Smooth muscle cell of the pulmonary artery (primary cell): ENCODE data around the gene SBSN. TPM values are rescaled to one million over a fixed set of nuclear protein-coding genes. Genes with fewer than 3 reads are reported as not detected.

Source experiments
- total RNA-seq: library from RNA; depleted of rRNA; stranded (reverse); fragments of >200 nt; gene quantifications from 2 replicates; pipeline ENCODE4 v1.2.3, GENCODE V29; 2014

The SBSN gene, protein sequence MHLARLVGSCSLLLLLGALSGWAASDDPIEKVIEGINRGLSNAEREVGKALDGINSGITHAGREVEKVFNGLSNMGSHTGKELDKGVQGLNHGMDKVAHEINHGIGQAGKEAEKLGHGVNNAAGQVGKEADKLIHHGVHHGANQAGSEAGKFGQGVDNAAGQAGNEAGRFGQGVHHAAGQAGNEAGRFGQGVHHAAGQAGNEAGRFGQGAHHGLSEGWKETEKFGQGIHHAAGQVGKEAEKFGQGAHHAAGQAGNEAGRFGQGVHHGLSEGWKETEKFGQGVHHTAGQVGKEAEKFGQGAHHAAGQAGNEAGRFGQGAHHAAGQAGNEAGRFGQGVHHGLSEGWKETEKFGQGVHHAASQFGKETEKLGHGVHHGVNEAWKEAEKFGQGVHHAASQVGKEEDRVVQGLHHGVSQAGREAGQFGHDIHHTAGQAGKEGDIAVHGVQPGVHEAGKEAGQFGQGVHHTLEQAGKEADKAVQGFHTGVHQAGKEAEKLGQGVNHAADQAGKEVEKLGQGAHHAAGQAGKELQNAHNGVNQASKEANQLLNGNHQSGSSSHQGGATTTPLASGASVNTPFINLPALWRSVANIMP
- total RNA-seq, result 4.5 and 6.7 TPM in 2 replicates

DNA sequence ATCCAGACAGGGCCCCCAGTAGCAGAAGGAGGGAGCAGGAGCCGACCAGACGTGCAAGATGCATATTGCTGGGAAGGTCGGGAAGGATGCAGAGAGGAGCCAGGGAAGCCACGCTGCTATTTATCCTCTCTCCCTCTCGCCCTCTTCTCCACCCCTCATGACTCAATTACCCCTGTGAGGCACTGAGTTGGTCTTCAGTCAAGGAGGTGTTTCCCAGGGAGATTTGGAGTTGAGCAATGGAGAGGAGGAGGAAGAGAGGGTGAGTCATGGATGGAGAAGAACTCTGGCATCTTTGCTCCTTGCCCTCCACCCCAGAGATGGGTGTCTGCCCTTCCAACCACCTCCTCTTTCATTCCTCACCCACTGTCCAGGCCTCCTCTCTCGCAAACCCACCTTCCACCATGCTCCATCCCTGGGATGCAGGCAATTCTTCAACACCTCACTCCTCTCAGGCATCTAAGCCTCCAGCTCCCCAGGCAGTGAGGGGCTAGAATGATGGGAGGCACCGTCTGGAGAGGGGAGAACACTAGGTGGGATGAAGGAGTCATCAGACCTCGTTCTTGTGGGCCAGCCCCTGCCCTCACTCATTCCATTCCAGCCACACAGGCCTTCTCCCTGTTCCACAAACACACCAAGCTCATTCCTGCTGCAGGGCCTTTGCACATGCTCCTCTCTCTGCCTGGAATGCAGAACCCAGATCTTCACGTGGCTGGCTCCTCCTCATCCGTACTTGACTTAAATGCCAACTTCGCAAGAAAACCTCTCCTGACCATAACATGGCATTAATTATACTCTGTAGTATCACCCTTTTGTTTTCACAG, at the start of gene SBSN:
TSS of gene SBSN (minus strand) at position 94 of the 821 bp plus-strand sequence. CDS start at position 64, 30 bp downstream.

GRCh38 chr19:35563207-35563829, 35.2 kb upstream of the SBSN start, which contains the start of gene ATP4A:
Gene ATP4A, minus strand, starts transcription at chr19:35563658. Its CDS starts 29 bp downstream, at chr19:35563629.

DNA sequence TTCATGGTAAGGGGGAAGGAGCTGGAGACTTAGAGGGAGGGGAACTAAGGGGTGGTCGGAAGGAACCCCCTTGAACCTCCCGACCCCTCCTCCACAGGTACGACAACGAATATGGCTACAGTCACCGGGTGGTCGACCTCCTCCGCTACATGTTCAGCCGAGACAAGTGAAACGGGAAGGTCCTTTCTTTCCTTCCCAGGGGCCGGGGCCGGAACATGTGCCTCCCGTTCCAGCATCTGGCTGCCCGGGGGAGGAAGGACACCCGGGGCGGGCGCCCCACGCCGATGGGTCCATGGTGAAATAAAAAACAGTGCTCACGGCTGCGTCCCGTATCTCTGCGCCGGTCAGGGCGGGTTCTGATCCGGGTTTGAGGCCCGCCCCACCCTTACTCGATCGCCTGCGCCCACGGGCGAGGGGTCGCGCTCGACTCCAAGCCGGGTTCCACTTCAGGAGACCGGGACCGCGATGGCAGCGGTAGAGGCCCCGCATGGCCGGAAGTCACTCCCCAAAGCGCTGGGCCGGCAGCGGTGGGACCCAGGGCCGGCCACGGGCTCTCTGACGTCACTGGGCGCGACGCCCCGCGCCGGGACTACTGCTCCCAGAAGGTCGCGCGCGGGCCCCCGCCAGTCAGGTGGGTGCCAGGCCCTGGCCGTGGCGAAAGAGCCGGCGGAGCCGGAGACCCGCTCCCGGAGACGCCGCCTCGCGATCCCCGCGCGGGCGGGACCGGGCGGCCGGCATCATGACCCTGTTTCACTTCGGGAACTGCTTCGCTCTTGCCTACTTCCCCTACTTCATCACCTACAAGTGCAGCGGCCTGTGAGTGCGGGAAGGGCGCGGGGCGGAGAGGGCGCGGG, 17.1 kb upstream of the SBSN start, which contains the start of gene TMEM147:
TSS of gene TMEM147 (plus strand) at position 626 of the 854 bp plus-strand sequence. CDS start at position 740, 114 bp downstream.

DNA sequence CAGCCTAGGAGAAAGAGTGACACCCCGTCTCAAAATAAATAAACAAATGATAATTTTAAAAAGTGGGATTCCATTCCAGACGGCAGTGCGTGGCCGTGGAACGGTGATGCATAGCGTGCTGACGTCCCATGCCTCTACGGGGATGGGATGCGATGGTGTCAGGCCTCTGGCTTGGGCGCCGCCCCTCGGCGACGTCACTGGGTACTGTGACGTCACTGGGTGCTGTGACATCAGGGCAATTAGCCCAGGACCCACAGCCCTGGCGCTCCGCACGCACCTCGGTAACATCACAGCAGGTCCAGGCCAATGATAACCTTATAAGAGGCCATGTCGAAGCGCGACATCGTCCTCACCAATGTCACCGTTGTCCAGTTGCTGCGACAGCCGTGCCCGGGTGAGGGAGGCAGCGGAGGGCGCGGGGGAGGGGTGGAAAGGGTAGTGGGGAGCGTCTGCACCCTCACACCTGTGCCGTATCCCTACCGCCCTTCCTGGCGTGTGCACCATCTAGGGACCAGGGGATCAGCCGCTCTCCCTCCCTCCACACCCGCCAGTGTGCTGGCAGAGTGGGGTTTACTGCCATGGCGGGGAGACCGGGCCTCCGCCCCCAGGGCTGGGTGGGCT, 5.2 kb upstream of the SBSN start, which contains the start of gene GAPDHS:
TSS of gene GAPDHS (plus strand) at position 256 of the 621 bp plus-strand sequence. CDS start at position 328, 72 bp downstream.

GRCh38 chr19:35513628-35514281, 14.4 kb downstream of the SBSN start, which contains the start of gene DMKN:
Gene DMKN, minus strand, starts transcription at chr19:35513649. Its CDS starts 174 bp downstream, at chr19:35513475.

DNA sequence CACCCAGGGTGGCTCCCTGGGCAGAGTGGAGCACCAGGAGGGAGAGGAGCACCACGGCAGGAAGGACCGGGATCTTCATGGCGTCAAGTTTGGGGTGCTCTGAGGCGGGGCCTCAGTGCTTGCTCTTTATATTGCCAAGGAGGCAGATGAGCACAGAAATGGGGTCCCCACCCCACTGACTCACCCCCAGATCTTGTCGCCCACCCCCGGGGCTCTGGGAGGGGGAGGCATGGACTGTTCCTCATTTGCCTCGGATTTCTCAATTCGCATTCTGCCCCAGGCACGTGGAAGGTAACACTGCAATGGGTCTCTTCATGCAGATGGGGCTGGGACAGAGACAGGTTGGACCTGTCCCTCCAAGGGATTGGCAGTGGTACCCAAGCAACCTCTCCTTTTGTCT, 37.7 kb downstream of the SBSN start, which contains the start of gene KRTDAP:
TSS of gene KRTDAP (minus strand) at position 101 of the 400 bp plus-strand sequence. CDS start at position 79, 22 bp downstream.

Other genes starting within 250 kb of the SBSN start
- gene HAMP, start 245.8 kb downstream of the SBSN start, total RNA-seq, result 0.07 TPM in 1 of 2 replicates, not detected in the other
- gene MAG, start 236.2 kb downstream of the SBSN start, total RNA-seq, result not detected in 2 replicates
- 0.40 and 0.78 TPM in 2 replicates for gene CD22, start 199.1 kb downstream of the SBSN start, total RNA-seq
- gene FFAR1, start 180.4 kb downstream of the SBSN start, total RNA-seq, result not detected in 2 replicates
- not detected in 2 replicates for gene FFAR3, start 169.9 kb downstream of the SBSN start, total RNA-seq
- gene GPR42, start 157.2 kb downstream of the SBSN start, total RNA-seq, result 0.07 TPM in 1 of 2 replicates, not detected in the other
- not detected in 2 replicates for gene FFAR2, start 80.1 kb downstream of the SBSN start, total RNA-seq
- gene KRTDAP, start 37.8 kb downstream of the SBSN start, total RNA-seq, result not detected in 2 replicates
- gene DMKN, start 14.7 kb downstream of the SBSN start, total RNA-seq, result 2.1 and 3.6 TPM in 2 replicates
- gene GAPDHS, start 5.1 kb upstream of the SBSN start, total RNA-seq, result not detected in 2 replicates
- gene TMEM147, start 17.3 kb upstream of the SBSN start, total RNA-seq, result 73.0 and 101 TPM in 2 replicates
- gene ATP4A, start 35.3 kb upstream of the SBSN start, total RNA-seq, result not detected in 2 replicates
- gene PMIS2, start 57.9 kb upstream of the SBSN start, total RNA-seq, result not detected in 2 replicates
- 5.6 and 7.4 TPM in 2 replicates for gene HAUS5, start 84.4 kb upstream of the SBSN start, total RNA-seq
- gene RBM42, start 100.7 kb upstream of the SBSN start, total RNA-seq, result 33.4 and 35.7 TPM in 2 replicates
- gene ETV2, start 113.4 kb upstream of the SBSN start, total RNA-seq, result 0.13 TPM in 1 of 2 replicates, not detected in the other
- gene COX6B1, start 120.0 kb upstream of the SBSN start, total RNA-seq, result 188 and 222 TPM in 2 replicates
- gene UPK1A, start 138.2 kb upstream of the SBSN start, total RNA-seq, result 0.10 and 0.13 TPM in 2 replicates
- not detected in 2 replicates for gene ZBTB32, start 176.2 kb upstream of the SBSN start, total RNA-seq
- gene KMT2B, start 189.7 kb upstream of the SBSN start, total RNA-seq, result 10.3 and 15.1 TPM in 2 replicates
- gene IGFLR1, start 214.1 kb upstream of the SBSN start, total RNA-seq, result 0.73 and 0.85 TPM in 2 replicates
- 6.1 and 8.9 TPM in 2 replicates for gene U2AF1L4, start 217.1 kb upstream of the SBSN start, total RNA-seq
- 12.4 and 17.2 TPM in 2 replicates for gene PSENEN, start 217.3 kb upstream of the SBSN start, total RNA-seq
- gene LIN37, start 220.3 kb upstream of the SBSN start, total RNA-seq, result 9.0 and 10.0 TPM in 2 replicates
- 106 and 161 TPM in 2 replicates for gene HSPB6, start 228.7 kb upstream of the SBSN start, total RNA-seq
- gene PROSER3, start 229.9 kb upstream of the SBSN start, total RNA-seq, result 5.4 and 6.3 TPM in 2 replicates
- 3.1 and 5.5 TPM in 2 replicates for gene ARHGAP33, start 247.3 kb upstream of the SBSN start, total RNA-seq